CD1c-positive myeloid dendritic cell (primary cell): ENCODE measurements around the gene FAM25A.
"Not testable (repeated sequence)": the region's sequence is repeated elsewhere in the genome, so short reads cannot be mapped to it uniquely, and the experiment has no call there.

Experiments used
- DNase-seq: peaks from one replicate; pipeline ENCODE4 v3.0.0-alpha.2; 2016; ENCODE audit errors: extremely low spot score

Gene FAM25A

GRCh38 chr10:87020056-87020455 lies at the start of gene FAM25A:
FAM25A (plus strand) TSS chr10:87020294; CDS start chr10:87020325, 31 bp downstream.
- DNase-seq: not testable (repeated sequence)

- no peak for DNase-seq
Observed at GRCh38 chr10:86970982-86971231, 49.2 kb upstream of the FAM25A start.

GRCh38 chr10:86971232-86971991 lies 48.7 kb upstream of the FAM25A start:
- peak; percentile 91 for DNase-seq

- no peak for DNase-seq
Observed at GRCh38 chr10:86972613-86973380, 47.3 kb upstream of the FAM25A start.

- no peak for DNase-seq
Observed at GRCh38 chr10:86974484-86974883, 45.6 kb upstream of the FAM25A start.

- no peak for DNase-seq
Observed at GRCh38 chr10:86976362-86977056, 43.6 kb upstream of the FAM25A start.

- DNase-seq: not testable (repeated sequence)
Observed at GRCh38 chr10:86978457-86978856, 41.6 kb upstream of the FAM25A start.

GRCh38 chr10:86979296-86979818 lies 40.7 kb upstream of the FAM25A start:
- no peak for DNase-seq

GRCh38 chr10:86979977-86980448 lies 40.1 kb upstream of the FAM25A start:
- DNase-seq: no peak

GRCh38 chr10:86981020-86981419 lies 39.1 kb upstream of the FAM25A start:
- DNase-seq: not testable (repeated sequence)

- no peak for DNase-seq
Observed at GRCh38 chr10:86981716-86982115, 38.4 kb upstream of the FAM25A start.

- not testable (repeated sequence) for DNase-seq
Observed at GRCh38 chr10:86984498-86984897, 35.6 kb upstream of the FAM25A start.

GRCh38 chr10:86988520-86988919 lies 31.6 kb upstream of the FAM25A start:
- no peak for DNase-seq

- not testable (repeated sequence) for DNase-seq
Observed at GRCh38 chr10:86991362-86991761, 28.7 kb upstream of the FAM25A start.

GRCh38 chr10:86992456-86992855 lies 27.6 kb upstream of the FAM25A start:
- no peak for DNase-seq

- no peak for DNase-seq
Observed at GRCh38 chr10:86992929-86993328, 27.2 kb upstream of the FAM25A start.

GRCh38 chr10:86999802-87000403 lies 20.2 kb upstream of the FAM25A start:
- peak; percentile 81 for DNase-seq

- DNase-seq: peak; percentile 51
Observed at GRCh38 chr10:87000491-87000890, 19.6 kb upstream of the FAM25A start.

GRCh38 chr10:87007124-87007523 lies 13.0 kb upstream of the FAM25A start:
- DNase-seq: not testable (repeated sequence)

GRCh38 chr10:87007674-87008073 lies 12.4 kb upstream of the FAM25A start:
- not testable (repeated sequence) for DNase-seq

GRCh38 chr10:87008303-87008702 lies 11.8 kb upstream of the FAM25A start:
- DNase-seq: not testable (repeated sequence)
